Measurements from ENCODE around the gene BMP2K. TPM values are rescaled to one million over a fixed set of nuclear protein-coding genes. Genes with fewer than 3 reads are reported as not detected.

Gene BMP2K
- total RNA-seq, 1 donor from 2014 or later: 57.9 TPM

DNA sequence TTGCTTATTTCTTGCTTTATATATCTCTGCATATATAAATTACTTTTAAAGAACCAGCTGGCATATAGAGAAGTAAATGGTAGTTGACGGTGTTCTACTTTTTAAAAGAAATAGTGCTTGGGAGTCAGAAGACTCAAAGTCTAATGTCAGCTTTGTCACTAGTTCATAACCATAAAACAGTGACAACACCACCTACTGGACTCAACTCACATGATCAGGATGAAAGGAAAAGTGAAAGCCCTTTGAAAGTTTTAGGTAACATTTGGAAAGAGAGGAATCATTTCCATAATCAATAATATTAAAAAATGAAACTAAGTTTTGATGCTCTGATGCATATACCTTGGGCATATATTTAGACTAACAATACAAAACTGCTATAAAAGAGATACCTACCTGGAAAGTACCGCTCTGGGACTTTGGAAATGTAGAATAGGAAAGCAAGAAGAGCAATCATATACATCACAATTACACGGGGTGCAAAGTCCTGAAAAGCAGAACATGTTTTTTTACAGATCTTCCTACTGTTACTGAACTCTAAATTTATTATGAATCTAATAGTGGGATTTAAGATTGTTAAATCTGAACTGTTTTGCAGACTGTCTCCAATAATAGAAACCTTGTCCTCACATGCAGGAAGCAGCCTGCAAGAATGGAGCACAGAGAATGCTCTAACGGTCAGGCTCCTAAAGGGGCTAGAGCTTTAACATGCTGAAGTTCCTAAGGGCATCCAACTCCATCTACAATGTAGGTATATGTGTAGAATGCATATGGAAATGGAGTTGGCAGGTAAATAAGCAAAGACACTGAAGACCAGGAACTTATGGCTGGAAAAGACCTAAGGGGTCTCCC is 147.5 kb downstream of the BMP2K start:
- DNase-seq (ENCODE audit: extremely low read depth, low read depth, low spot score): no peak

DNA sequence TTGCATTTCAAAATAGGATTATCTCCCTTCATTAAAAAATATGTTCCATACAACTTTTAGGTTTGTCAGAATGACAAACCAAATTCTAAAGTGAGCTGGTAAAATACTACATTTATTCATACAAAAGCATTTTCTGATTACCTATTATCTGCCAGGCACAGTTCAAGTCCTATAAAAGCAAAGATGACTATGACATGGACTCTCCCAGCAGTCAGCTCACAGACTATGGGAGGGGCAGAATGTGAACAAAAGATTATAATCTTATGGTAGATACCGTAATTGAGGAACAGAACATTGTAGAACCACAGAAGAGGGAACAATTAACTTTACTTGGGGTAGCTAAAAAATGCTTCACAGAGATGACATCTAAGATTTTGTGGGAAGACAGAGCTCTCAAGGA is 150.7 kb downstream of the BMP2K start:
- DNase-seq (ENCODE audit: extremely low read depth, low read depth, low spot score): no peak

DNA sequence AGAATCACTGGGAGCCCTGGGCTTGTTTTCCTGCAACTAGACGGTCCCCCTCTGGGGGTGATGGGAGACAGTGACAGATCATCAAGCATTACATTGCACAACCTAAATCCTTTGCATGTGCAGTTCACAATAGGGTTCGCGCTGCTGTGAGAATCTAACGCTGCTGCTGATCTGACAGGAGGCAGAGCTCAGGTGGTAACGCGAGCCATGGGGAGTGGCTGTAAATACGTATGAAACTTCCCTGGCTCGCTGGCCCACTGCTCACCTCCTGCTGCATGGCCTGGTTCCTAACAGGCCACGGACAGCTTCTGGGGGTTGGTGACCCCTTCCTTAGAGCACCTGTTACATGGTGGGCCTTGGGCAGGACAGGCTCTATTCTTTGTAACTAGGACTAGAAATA is 152.7 kb downstream of the BMP2K start:
- no peak for DNase-seq (ENCODE audit: extremely low read depth, low read depth, low spot score)

DNA sequence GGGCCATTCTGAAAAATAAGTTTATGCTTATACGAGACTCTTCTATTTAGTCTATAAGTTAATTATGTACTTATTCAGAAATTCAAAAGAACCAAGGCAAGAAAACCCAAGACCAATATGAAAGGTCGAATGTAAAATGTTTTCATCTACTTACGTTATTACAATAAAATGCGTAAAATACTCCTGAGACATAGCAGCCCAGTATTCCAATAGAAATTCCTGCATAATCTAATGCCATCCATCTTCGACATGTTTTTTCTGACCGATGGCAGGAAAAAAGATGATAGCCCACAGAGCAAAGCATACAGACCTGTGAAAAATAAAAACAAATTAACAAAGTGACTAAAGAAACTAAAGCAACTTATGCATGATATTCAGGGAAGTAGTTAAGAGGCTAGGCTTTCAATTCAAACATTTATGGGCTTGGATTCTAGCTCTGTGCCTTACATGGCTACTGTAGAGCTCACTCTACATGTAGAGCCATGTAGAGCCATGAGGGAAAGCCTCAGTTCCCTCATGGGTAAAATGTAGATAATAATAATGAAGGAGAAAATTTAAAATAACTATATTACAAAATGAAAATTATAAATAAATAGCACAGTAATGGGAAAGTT is 154.0 kb downstream of the BMP2K start:
- no peak for DNase-seq (ENCODE audit: extremely low read depth, low read depth, low spot score)

DNA sequence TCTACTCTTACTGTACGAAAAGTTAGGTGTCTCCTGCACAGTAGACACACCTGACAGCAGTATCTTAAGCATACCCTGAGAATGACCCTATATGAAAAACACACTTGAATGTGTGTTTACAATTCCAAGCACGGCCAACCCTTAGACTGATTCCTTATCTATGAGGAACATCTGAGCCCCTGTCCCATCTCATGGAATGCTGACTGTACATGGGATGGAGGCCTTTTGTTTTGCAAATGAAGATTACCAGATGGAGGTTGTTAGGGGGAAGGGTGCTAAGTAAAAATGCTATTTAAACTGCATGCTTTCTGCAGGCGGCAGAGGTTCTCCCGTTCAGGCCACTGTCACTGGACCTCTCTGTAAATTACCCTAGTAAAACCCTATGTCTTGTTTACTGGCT is 160.8 kb downstream of the BMP2K start:
- no peak for DNase-seq (ENCODE audit: extremely low read depth, low read depth, low spot score)

DNA sequence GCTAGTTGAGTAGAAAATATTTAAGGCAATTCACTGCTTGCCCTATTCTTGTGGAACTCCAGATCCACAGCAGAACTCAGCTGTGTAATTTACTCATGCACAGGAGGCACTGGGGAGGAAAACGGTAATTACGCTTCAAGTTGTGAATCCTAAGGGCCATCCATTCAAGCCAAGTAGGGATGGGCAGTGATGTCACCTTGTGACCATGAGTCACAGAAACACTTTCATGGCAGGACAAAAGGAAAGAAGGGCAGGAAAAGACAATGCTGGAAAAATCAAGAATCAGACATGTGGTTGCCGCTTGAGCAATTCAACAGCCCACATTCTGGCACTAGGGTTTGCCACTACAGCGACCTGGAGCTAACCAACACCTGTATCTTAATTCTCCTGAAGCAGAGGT is 161.7 kb downstream of the BMP2K start:
- DNase-seq (ENCODE audit: extremely low read depth, low read depth, low spot score): no peak

DNA sequence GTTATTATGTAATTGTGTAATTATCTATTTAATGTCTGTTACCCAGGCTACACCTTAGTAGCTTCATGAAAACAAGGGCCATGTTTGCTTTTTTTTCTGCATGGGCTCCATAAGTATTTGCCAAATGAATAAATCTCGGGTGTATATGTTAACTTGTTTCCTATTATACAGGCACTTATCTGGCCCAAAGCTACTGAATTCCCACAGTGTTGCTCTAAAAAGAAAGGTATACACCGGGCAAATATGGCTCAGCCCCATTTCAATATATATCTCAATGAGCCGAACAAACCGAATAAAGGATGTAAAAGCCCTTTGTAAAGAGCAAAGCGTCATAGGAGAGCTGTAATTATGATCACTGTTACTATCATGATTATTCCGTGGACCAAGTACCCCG is 162.3 kb downstream of the BMP2K start:
- DNase-seq (ENCODE audit: extremely low read depth, low read depth, low spot score): no peak

DNA sequence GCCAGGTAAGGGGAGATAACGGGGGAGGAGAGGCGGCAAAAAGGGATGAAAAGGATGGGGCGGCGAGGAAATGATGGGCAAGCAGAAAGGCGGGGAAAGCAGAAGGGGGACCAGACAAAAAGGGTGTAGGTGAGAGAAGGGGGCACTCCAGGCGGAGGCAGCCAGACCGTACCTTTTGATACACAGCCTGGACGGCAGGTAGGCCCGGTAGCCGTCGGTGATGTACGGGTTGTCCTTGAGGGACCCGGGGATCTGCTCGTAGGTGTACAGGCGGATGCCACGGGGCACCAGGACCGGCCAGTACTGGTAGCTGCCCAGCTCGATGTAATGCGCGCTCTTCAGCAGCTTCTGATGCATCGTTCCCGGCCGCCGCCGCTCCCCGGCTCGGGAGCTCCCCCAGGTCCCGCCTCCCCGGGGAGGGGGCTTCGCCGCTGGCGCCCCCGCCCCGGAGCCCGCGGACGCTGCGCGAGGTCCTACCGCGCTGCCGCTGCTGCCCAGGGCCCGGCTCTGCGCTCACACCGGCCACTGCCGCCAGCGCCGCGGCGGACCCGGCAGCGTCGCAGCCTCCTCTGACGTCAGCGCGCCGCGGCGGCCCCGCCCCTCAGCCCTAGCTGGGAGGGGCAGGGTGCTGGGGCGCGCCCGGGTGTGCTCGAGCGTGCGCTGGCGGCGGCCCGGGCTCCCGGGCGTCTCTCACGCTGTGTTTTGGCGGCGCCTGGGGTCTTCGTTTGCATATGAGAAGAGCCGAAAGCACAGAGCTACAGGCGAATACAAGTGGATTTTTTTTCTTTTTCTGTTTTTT is 162.9 kb downstream of the BMP2K start, which contains the start of gene PAQR3:
Gene PAQR3, minus strand, starts transcription at position 571 of the 799 bp plus-strand sequence. Its CDS starts 214 bp downstream, at position 357.
- DNase-seq (ENCODE audit: extremely low read depth, low read depth, low spot score): no peak

DNA sequence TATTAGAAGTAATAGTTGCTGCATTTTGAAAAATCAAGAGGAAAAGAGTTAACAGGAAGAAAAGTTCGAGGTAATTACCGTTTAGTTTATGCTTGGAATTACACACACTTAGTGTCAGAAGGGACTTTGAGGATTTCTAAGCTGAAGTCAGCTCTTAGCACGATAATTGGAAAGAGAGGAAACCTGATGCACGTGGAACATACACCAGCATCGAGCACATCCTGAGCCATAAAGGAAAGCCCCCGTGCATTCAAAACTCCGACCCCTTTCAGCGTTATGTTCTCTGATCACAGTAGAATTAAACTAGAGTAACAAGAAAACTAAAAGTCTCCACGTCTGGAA is 163.5 kb downstream of the BMP2K start:
- no peak for DNase-seq (ENCODE audit: extremely low read depth, low read depth, low spot score)

DNA sequence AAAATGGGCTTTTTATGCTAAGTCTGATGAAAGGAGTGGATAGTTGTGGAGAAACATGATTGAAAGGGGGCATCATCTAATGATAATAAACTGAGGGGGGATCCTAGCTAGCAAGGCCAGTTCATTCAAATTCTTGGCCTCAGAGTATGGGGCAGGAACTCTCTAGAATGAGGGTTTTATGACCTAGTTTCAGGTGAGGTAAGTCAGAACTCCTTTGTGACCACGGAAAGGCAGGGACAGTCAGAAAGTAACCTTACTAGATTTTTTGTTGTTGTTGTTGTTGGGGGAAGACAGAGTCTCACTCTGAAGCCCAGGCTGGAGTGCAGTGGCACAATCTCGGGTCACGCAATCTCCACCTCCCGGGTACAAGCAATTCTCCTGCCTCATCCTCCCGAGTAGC is 164.6 kb downstream of the BMP2K start:
- no peak for DNase-seq (ENCODE audit: extremely low read depth, low read depth, low spot score)

DNA sequence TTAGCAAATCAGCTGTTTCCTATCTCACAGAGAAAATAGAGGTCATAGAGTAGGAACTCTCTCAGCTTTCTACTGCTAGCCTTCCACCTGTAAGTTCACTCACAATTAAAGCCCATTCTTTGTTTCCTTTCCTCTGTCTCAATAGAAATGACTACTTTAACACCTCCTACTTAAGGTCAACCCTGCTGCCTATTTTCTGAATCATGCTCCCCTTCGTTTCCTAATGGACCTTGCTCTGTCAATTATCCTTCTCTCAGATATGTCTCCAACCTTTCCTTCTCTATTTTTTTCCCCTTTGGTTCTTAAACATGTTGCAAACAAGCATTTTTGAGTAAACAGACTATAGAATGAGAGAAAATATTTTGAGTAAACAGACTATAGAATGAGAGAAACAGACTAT is 168.2 kb downstream of the BMP2K start:
- no peak for DNase-seq (ENCODE audit: extremely low read depth, low read depth, low spot score)

DNA sequence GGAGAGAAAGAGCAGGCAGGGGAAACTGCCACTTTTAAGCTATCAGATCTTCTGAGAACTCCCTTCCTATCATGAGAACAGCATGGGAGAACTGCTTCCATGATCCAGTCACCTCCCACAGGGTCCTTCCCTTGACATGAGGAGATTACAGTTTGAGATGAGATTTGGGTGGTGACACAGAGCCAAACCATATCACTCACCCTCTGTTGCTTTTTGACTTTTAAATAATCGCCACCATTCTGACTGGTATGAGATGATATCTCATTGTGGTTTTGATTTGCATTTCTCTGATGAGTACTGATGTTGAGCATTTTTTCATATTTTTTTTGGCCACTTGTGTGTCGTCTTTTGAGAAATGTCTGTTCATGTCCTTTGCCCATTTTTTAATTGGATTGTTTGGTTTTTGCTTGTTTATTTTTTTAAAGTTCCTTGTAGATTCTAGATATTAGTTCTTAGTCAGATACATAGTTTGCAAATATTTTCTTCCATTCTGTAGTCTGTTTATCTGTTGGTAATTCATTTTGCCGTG is 169.6 kb downstream of the BMP2K start:
- DNase-seq (ENCODE audit: extremely low read depth, low read depth, low spot score): no peak

DNA sequence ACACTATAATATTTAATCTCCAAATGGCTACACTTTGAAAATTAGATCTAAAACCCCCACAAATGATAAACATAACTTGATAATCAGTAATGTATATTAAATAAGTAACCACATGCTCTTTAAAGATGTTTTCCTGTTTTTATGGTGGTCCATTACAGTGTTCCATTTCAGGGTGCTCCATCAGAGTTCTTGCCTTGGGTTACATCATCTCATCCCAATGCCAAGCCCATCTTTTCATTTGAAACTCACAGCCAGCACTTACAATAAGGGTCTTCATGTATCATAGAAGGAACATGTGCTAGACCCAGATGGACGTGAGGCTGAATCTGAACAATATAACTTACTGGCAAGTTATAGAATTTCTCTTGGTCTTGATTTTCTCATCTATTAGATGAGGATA is 173.6 kb downstream of the BMP2K start:
- no peak for DNase-seq (ENCODE audit: extremely low read depth, low read depth, low spot score)

DNA sequence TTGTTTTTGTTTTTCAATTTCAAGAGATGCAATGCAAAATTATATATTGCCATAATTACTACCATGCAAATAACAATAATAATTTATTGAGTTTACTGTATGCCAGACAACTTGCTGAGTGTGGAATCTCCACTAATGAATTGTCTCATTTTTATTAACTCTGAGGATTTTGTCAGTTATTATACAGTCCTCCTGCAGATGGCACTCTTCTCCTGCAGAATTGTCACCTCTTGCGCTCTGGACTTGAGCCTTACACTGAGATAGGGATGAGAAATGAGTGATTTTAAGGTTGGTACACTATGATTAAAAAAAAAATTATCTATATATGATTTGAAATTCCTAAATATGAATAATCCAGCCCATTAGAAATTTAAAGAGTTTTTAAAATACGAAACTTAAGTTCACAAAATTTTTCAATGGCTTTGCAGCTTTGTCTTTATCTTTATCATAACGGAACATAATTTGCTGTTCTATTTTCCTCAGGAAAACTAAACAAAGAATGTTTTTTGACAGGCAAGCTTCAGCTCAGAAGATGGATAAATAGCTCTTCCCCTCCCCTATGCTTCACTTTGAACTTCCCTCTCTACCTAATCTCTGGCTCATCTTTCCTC is 175.8 kb downstream of the BMP2K start:
- DNase-seq (ENCODE audit: extremely low read depth, low read depth, low spot score): no peak

DNA sequence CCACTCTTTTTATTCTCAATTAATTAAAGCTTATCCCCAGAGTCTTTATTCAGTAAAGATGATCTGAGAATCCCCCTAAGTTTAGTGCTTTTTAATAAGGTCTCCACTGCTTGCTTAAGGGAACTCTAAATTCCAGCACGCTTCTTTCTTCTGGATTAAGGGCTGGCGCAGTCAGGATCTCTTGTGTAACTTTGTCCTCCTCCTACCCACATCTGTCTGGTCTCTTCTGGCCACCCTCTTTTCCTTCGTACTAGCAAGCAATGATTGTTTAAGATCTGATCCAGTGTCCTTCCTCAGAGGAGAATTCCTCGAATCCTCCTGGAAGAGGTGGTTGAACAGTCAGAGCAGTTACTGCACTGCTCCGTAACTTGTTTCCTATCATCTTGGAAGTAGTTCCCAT is 177.1 kb downstream of the BMP2K start:
- DNase-seq (ENCODE audit: extremely low read depth, low read depth, low spot score): no peak

DNA sequence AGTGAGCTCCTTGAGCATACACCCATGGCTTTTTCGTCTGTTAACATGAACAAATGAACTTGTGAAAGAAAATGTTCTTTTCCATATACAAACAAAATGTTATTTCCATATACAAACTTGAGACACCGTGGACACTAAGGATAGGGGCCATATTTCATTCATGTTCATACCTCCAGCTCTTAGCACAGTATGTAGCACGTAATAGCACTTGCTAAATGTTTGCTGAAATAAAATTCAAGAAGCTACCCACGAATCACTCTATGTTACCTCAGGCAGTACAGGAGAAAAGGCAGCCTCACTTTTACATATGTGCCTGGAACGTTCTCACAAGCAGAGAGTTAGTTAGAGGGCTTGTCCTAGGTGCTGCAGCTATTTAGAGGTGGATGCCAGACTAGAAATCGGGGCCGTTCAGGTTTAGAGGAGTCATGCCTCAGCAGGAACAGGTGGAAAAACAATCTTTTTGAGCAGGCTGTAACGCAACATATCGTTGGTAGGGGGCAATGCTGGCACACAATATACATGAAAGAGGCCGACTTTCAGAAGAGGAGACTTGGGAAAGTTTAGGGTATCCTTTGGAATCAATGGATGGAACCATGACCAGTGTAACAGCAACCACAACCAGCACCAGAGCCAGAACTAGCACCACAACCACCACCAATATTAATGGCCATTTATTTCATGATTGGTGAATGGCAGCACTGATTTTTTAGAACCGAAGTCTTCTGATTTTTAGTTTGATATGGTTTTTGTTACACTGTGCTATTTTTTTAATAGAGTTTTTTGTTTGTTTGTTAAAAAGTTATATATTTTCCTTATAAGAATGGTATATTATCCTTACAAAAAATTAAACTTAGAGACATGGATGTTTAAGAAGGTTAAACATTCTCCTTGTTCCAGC is 177.9 kb downstream of the BMP2K start:
- no peak for DNase-seq (ENCODE audit: extremely low read depth, low read depth, low spot score)

DNA sequence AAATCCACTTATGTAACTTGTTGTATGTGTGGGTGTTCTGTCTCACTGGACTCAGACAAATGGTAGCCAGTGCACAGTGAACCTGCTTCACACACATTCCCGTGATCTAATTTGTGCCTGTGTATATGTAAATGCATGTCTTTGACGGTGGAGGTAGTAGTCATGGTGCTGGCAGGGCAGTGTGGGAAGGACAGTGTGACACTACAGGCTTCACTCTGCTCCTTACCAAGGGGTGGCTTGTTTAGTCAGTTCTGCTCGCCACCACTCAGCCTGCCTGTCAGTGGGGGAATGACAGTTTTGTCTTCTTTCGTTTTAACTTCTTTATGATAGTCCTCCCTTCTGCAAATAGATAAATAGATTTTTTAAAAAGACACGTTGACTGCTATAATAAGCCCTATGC is 180.8 kb downstream of the BMP2K start:
- no peak for DNase-seq (ENCODE audit: extremely low read depth, low read depth, low spot score)

DNA sequence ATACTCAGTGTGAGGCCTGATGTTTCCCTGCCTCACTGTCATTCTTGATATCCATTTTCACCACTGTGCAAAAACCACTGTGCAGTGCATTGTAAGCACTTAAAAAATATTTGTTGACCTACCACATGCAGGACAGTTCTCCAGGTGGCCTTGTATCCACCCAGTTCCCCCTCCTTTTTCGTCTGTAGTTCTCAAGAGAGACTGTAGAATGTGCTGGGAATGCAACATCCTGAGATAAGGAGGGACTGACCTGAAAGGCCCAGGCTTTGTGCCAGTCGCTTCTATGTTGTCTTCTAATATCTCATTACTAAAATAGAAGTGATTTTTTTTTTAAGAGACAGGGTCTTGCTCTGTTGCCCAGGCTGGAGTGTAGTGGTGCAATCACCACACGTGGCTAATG is 184.8 kb downstream of the BMP2K start:
- DNase-seq (ENCODE audit: extremely low read depth, low read depth, low spot score): no peak
